Ishikawa (cell line): ENCODE measurements around the gene CD55.

ENCODE experiments used
- CEBPB ChIP-seq: IDR thresholded peaks from 2 replicates; pipeline ENCODE4 v1.6.1; 2012
- CREB1 ChIP-seq: IDR thresholded peaks from 2 replicates; pipeline ENCODE4 v1.6.1; 2012; ENCODE audit warnings: low read depth
- EGR1 ChIP-seq: IDR thresholded peaks from 2 replicates; pipeline ENCODE4 v1.6.1; 2012
- EP300 ChIP-seq: IDR thresholded peaks from 2 replicates; pipeline ENCODE4 v1.6.1; 2012; ENCODE audit warnings: borderline replicate concordance
- FOXM1 ChIP-seq: IDR thresholded peaks from 2 replicates; pipeline ENCODE4 v1.6.1; 2012; ENCODE audit warnings: low read depth, borderline replicate concordance
- NFIC ChIP-seq: IDR thresholded peaks from 2 replicates; pipeline ENCODE4 v1.6.1; 2012
- RAD21 ChIP-seq: IDR thresholded peaks from 2 replicates; pipeline ENCODE4 v1.6.1; 2012; ENCODE audit warnings: low read depth
- REST ChIP-seq: IDR thresholded peaks from 2 replicates; pipeline ENCODE4 v1.6.1; 2012; ENCODE audit warnings: low read depth, mild to moderate bottlenecking
- TAF1 ChIP-seq: IDR thresholded peaks from 2 replicates; pipeline ENCODE4 v1.6.1; 2012; ENCODE audit warnings: low read depth, mild to moderate bottlenecking
- TCF12 ChIP-seq: IDR thresholded peaks from 2 replicates; pipeline ENCODE4 v1.6.1; 2012; ENCODE audit warnings: low read depth
- TEAD4 ChIP-seq: IDR thresholded peaks from 2 replicates; pipeline ENCODE4 v1.6.1; 2012
- USF1 ChIP-seq: IDR thresholded peaks from 2 replicates; pipeline ENCODE4 v1.6.1; 2012
- YY1 ChIP-seq: IDR thresholded peaks from 2 replicates; pipeline ENCODE4 v1.6.1; 2012; ENCODE audit warnings: low read depth
- ZBTB7A ChIP-seq: IDR thresholded peaks from 2 replicates; pipeline ENCODE4 v1.6.1; 2012; ENCODE audit warnings: low read depth
- TF ChIP-seq, protein P1 (sequence below): IDR thresholded peaks from 2 replicates; pipeline ENCODE4 v1.6.1; 2012

CD55 gene

DNA sequence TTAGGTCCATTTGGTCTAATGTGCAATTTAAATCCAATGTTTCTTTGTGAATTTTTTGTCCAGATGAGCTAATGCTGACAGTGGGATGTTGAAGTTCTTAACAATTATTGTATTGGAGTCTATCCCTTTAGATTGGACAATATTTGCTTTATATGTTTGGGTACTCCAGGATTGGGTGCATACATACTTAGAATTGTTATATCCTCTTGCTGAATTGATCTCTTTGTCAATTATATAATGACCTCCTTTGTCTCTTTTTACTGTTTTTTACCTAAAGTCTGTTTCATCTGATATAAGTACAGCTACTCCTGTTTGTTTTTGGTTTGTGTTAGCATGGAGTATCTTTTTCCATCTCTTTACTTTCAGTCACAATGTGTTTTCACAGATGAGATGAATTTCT lies 22.2 kb downstream of the CD55 start:
- no peak for TF ChIP-seq RAD21
- no peak for TF ChIP-seq NFIC
- TF ChIP-seq FOXM1, result no peak
- no peak for TF ChIP-seq TAF1
- TF ChIP-seq ZBTB7A, result no peak
- TF ChIP-seq, protein P1, sequence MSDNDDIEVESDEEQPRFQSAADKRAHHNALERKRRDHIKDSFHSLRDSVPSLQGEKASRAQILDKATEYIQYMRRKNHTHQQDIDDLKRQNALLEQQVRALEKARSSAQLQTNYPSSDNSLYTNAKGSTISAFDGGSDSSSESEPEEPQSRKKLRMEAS, result no peak
- TF ChIP-seq EGR1, result no peak
- TF ChIP-seq YY1, result no peak
- no peak for TF ChIP-seq REST
- TF ChIP-seq CREB1, result no peak
- no peak for TF ChIP-seq EP300
- TF ChIP-seq USF1, result no peak
- no peak for TF ChIP-seq TEAD4
- TF ChIP-seq TCF12, result no peak
- no peak for TF ChIP-seq CEBPB

DNA sequence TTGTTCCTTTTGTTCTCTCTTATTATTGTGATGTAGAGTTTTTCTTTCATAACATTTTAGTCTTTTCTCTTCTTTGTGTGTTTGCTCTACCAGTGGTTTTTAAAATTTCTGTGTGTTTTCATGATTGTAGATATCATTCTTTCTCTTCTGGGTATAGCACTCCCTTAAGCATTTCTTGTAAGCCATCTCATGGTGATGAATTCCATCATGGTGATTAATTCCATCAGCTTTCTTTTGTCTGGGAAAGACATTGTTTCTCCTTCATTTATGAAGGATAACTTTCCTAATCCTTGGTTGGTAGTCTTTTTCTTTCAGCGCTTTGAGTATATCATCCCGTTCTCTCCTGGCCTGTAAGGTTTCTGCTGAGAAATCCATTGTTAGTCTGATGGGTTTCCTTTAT lies 22.7 kb downstream of the CD55 start:
- TF ChIP-seq CREB1 (no peak), CEBPB (no peak), ZBTB7A (no peak), REST (no peak), YY1 (no peak), EGR1 (no peak), USF1 (no peak), TAF1 (no peak), RAD21 (no peak), TCF12 (no peak)
- TF ChIP-seq, protein P1, result no peak

DNA sequence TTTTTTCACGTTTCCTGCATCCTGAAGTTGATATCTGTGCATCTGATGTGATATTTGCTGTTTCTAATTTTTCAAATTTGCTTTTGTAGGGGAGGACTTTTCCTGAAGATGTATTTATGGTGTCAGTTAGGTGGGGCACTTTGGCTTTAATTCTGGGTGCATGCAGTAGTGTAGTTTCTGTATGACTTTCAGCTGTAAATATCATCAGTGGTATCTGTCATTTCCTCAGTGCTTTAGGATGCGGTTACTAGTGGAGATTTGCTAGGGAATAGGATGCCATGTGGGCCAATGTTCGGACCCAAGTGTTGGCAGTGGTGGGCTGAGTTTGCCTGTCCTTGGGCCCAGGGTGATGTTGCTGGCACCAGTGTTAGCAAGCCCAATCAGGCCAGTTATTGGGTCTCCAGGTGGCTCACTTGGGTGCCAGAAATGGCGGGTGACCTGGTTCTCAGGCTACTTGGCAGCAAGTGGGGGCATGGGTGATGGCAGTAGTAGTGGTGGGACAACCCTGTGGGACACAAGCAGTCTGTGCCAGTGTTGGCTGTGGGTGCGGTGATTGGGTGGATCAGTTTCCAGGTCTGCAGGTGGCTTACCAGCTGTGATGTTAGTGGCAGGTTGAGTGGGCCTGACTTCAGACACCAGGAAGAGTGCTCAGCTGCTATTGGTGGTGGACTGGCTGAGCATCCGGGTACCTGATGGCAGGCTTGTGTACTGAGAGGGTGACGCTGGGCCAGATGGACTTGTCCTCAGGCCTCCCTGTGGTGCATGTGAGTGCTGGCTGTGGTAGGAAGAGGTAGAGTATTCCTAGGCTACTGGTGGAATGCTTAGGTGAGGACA lies 24.4 kb downstream of the CD55 start:
- TF ChIP-seq EGR1 (no peak), YY1 (no peak), CEBPB (no peak), TEAD4 (no peak), NFIC (no peak), USF1 (no peak), FOXM1 (no peak), CREB1 (no peak), TAF1 (no peak)
- TF ChIP-seq, protein P1, result no peak

- TF ChIP-seq, protein P1, result no peak
These were observed 25.0 kb downstream of the CD55 start for GRCh38 chr1:207346513-207346912.

DNA sequence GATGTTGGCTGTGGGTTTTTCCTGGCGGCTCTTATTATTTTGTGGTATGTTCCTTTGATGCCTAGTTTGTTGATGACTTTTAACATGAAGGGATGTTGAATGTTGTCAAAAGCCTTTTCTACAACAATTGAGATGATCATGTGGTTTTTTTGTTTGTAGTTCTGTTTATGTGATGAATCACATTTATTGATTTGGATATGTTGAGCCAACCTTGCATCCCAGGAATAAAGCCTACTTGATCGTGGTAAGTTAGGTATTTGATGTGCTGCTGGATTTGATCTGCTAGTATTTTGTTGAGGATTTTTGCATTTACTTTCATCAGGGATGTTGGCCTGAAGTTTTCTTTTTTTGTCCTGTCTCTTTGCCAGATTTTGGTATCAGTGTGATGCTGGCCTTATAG lies 28.5 kb downstream of the CD55 start:
- TF ChIP-seq NFIC (no peak), CREB1 (no peak), TCF12 (no peak), ZBTB7A (no peak), TAF1 (no peak), TEAD4 (no peak), EP300 (no peak), EGR1 (no peak), YY1 (no peak)

- TF ChIP-seq TEAD4 (no peak), CEBPB (no peak), EGR1 (no peak), REST (no peak), TAF1 (no peak)
These were observed 31.1 kb downstream of the CD55 start for GRCh38 chr1:207352554-207352953.
